ENCODE results near the gene METTL6.
A peak's percentile ranks its signal among the peaks of the same experiment; 100 is the strongest.
"Not testable (repeated sequence)": the region's sequence is repeated elsewhere in the genome, so short reads cannot be mapped to it uniquely, and the experiment has no call there.

METTL6 gene, protein sequence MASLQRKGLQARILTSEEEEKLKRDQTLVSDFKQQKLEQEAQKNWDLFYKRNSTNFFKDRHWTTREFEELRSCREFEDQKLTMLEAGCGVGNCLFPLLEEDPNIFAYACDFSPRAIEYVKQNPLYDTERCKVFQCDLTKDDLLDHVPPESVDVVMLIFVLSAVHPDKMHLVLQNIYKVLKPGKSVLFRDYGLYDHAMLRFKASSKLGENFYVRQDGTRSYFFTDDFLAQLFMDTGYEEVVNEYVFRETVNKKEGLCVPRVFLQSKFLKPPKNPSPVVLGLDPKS
- total RNA-seq = 18.4 to 24.3 reads per million in 2 experiments

DNA sequence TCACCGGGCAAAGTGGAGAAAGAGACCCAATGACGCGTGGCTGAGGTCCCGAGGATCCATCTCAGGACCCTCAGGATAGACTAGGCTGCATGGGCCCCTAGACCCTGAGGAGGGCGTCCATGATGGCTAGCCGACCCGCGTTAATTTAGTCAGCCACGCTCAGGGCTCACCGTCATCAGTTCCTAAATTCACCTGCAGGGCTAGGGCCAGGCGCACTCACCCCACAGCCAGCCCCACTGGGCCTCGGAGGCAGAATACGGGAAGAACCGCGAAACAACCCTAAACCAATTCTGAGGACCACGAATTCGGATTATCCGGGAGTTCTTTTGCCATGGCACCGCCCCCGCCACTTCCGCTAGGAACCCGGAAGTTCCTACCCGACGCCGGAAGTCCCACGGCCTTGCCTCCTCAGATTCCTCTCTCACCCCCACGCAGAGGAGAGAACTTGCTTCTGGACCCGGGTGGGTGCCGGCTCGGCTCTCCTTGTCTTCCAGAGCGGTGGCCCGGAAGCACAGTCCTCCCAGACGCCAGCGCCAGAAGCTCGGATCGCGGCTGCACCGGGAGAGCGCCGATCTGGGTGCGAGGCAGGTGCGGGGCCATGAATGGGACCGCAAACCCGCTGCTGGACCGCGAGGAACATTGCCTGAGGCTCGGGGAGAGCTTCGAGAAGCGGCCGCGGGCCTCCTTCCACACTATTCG lies at the start of gene METTL6, which contains the start of gene EAF1:
Gene METTL6, minus strand, starts transcription at position 363 of the 699 bp plus-strand sequence. CDS start 1,033 bp downstream, outside the sequence.
Gene EAF1, plus strand, starts transcription at position 417 of the 699 bp plus-strand sequence. Its CDS starts 182 bp downstream, at position 599.
- peak; percentile 80 for DNase-seq (ENCODE audit: low read depth)

DNA sequence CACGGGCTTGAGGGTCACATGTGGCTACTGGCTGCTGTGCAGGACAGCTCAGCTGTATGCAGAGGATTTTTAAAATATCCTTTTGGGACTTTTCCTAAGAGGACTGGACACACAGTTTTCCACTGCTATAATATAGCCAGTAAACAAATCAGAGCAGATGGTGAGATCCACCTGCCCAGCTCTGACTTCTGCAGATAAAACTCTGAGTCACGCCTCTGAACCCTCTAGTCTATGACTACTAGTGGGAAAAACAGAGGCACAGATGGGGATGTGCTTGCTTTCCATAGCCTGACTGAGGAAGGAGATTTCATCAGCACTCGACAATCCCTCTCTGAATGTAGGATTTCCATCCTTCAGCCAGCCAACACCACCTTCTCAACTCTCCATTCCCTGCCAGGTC lies 49.0 kb upstream of the METTL6 start:
- DNase-seq (ENCODE audit: low read depth) = no peak

DNA sequence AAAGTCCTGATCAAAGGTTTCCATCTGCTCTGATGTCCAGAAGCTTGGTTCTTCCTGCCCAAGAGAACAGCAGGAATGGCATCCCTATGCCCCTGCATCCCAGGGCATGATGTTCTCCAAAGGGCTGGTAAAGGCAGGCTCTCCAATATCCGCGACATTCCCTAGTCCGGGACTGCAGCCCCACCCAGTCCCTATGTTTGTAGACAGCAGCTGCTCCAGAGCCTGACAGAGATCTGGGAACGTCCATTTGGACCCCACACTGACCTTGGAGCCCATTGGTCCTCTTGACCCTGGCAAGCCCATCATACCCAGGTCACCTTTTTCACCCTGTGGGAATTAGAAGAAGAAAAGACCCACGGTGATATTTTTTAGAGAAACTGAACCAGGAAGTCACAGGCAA lies 47.8 kb upstream of the METTL6 start:
- DNase-seq (ENCODE audit: low read depth) = no peak

DNA sequence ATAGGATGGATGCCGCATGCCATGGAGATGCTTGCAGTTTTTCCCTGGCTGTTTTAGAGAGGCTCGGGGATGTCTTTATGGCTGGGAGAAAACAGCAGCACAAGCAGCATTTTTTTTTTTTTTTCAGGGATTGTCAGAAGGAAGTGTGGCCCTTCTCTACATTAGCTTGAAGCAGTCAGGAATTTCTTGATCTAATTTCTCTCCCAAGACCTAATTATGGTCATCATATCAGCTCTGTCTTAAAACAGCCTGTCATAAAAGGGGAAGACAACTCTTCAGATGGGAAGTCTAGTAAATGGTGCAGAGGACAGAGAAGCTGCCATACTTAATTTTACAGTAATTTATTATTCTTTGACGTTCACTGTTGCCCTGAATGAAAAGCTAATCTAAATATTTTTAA lies 44.5 kb upstream of the METTL6 start:
- no peak for DNase-seq (ENCODE audit: low read depth)

DNA sequence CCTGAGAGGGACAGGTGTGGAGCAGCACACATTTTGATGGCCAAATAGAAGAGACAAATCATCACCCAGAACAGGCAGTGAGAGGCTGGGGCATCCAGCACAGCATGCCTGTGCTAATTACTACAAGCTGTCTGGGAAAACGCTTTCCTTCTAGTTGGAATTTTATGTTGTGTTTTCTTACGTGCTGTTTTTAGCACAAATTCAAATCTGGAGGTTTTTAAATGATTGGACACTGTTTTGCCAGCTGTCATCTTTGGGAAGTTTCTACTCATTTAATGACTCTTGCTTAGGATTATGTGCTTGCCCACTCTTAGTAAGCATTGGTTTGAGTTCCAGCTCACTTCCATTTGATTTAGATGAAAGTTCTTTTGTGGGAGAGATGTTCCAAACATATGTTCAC lies 43.5 kb upstream of the METTL6 start:
- no peak for DNase-seq (ENCODE audit: low read depth)

DNA sequence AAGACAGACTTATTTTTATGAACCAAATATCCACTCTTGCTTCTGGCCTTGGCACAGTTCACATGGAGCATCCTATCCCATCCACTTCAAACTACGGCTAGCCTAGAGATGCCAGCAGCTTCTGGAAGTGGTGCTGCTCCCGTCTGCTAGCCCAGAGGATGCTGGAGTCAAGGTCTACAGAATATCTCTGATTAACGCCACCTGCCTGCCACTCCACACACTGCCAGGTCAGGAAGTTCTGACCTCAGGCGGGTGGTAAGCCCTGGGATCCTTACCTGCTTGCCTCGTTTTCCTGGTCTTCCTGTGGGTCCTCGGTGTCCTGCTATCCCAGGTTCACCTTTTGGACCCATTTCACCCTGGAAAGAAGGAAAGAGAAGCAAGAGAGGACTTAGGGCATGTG lies 42.9 kb upstream of the METTL6 start:
- DNase-seq (ENCODE audit: low read depth) = no peak

DNA sequence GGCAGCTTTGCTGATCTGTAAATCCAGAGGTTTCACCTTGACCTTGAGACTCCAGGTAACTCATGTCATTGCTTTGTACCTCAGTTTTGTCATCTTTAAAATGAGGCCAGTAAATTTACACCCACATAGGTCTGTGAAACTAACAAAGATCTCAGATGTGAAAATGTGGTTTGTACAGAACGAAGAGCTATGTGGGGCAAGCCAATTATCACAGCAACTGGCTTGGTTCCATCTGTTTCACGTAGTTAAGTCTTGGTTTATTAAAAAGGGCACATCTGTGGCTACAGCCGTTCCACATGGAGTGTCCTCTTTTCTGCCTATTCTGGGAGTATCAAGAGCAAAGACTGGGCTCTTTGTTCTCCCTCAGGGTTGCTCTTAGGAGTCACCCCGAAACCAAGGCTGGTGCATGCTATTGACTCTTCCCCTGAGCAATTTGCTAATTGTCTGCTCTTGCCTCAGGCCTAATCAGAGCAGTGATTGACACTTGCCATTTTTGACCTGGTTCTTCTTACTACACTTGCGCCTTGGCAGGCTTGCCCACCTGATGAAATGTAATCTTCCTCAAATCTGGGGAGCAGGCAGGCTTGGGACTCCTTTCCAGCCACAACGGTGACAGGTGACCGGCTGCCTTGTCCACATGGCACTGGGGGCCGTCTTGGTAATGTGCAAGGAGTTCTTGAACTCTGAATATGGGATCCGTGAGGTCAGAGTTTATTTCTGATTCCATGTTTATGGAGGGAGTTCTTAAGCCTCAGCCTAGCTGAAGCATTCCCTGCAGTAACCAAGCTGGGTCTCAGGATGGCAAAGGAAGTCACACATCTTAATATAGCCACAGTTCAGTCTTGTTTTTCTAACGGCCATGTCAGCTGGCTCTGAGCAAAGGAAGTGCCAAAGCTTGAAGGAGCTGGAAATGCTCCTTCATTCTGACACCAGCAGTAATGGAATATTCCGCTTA lies 40.2 kb upstream of the METTL6 start:
- no peak for DNase-seq (ENCODE audit: low read depth)

DNA sequence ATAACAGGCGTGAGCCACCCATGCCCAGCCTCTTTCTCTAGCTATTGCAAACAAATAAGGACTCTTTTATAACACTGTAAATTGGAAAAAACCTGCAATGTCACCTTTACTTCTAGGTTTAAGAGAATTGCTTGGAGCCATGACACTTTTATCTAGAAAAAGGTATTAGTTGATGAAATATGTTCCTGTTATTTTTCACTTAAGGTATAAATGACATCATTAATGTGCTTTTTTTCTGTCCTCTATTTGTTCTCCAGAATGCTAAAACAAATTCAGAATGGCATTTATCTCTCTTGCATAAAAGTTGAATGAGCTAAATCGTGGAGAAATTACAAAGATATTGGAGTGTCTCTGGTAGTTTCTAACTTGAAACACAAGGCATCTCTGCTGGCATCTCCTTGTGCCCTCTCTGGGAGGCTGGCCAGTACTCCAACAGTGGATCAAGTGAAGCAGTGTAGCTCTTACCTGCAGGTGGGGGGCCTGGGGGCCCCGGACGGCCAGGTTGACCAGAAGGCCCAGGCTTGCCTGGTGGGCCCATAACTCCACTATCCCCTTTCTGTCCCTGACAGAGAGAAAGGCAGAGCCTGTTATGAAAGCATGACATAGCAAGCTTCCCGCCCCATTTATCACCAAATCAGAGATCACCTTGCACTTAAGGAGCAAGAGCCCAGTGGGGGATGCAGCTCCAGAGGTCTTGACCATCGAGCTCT lies 38.7 kb upstream of the METTL6 start:
- no peak for DNase-seq (ENCODE audit: low read depth)

DNA sequence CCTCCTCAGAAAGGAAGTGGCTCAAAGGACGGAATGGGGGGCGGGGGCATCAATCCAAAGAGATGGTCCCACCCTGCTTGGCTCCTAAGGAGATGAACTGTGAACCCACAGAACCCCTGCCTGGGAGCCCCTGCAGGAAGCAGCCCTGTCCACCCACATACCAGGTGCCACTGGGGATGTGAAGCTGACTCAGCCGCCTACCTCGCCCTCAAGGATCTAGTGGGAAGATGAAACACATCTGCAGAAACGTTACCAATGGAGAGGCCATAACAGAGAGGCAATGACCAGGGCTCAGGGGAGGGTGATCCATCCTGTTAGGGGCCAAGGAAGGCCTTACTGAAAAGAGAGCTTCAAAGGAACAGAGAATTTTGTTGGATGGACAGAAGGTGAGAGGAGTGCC lies 35.1 kb upstream of the METTL6 start:
- no peak for DNase-seq (ENCODE audit: low read depth)

DNA sequence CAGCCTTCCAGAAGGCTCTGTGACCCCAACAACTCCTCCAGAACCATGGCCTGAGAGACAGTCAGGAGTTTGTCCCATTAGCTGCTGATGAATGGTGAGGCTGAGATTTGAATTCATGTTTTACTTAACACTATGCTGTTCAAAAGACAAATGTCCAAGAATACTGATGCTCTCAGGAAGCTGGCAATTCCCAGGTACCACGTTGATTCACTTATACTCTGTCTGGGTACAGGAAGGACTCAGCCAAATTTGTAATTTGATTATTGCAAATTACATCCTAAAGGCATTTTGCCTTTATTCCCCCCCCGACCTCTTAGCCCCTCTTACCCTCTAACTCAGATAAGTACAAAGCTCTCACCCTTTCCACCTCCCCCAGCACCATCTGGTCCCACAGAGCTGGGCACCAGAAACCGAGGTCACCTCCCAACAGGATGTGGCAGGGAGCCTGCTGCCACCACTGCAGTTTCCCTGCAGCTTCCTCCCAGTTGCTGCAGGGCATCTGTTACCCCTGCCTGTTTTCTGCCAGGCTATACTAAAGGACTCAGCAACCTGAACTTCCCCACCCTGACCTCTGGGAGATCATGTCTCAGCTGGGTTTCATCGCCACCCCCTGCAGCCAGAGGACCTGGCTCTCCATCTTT lies 33.7 kb upstream of the METTL6 start:
- DNase-seq (ENCODE audit: low read depth) = no peak

DNA sequence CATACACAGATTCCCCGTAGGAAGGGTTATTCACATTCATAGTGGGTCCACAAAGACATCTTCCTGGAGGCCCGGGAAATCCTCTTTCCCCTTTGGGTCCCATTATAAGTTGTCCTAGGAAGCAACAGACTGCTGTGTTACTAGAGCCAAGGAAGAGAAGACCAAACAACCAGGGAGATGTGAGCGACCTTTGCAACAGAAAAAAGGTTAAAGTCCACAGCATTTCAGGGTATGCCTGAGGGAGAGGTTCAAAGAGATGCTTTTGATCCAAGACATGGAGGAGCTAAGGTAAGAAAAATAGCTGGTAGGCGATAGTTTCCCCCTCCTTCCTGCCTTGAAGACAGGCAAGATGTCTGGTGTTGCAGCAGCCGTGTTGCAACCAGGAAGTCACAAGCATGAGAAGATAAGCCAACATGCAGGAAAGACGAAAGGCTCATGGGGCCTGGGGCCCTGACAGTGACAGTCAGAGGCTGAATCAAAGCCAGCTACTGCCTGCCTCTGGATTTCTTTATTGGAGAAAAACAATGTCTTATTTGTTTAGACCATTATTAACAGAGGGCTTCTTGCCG lies 31.0 kb upstream of the METTL6 start:
- DNase-seq (ENCODE audit: low read depth) = no peak

DNA sequence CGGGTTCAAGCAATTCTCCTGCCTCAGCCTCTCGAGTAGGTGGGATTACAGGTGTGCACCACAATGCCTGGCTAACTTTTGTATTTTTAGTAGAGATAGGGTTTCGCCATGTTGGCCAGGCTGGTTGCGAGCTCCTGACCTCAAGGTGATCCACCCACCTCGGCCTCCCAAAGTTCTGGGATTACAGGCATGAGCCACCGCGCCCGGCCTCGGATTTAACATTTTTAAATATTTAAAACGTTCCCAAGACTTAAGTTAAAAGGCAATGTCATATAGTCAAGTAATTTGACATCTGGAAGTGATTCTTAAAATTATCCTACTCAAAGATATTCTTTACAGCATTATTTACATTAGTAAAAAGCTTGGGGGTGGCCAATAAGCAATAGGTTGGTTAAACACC lies 29.6 kb upstream of the METTL6 start:
- DNase-seq (ENCODE audit: low read depth) = not testable (repeated sequence)

DNA sequence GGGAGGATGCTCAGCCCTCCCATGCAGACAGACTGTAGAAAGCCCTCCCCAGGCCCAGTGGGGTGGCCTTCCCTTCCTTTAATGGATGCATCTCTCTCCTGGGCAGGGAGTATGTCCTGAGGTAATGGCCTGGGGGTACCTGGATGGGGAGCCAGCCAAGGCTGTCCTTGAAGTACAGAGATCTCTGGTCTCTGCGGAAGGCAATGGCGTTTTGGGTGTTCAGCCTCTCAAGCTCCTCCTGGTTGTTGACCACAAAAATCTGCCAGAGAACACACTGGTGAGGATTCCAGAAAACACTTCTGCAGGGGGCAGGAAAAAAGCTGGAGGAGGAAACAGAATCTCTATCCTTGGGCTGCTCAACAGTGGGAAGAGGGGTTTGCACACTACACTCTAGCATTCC lies 29.0 kb upstream of the METTL6 start:
- DNase-seq (ENCODE audit: low read depth) = no peak

DNA sequence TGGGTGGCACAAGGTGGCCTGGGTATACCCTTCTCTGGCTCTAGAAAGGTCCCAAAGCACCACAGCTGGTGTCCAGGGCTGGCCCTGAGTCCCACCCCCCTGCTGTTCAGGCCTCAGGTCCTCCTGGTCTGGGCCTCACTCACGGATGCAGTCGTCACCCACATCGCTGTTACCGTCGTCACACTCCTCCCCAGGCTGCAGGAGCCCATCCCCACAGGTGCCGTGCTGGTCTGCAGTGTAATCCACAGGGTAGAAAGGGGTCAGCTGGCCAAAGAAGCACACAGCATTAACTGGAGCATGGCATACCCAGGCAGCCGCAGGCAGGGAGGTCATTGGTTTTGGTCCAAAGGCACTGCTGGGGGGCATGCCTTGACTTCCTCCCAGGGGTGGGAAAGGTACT lies 28.4 kb upstream of the METTL6 start:
- no peak for DNase-seq (ENCODE audit: low read depth)

DNA sequence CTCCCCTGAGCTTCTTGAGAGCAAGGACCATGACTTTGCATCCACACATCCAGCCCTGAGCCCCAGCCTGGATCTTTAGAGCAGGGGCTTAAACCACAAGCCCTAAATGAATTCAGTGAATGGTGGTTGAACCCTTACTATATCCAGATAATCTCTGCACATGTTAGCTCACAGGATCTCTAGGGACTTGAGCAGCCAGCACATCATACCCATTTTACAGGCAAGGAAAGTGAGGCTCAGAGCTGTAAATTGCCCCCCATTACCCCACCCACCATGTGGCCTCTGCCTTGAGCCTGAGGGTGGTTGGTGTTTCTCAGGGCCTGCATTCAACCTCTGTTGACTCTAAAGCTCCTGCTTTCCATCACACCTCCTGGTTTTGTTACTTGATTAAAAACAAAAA lies 27.6 kb upstream of the METTL6 start:
- no peak for DNase-seq (ENCODE audit: low read depth)

DNA sequence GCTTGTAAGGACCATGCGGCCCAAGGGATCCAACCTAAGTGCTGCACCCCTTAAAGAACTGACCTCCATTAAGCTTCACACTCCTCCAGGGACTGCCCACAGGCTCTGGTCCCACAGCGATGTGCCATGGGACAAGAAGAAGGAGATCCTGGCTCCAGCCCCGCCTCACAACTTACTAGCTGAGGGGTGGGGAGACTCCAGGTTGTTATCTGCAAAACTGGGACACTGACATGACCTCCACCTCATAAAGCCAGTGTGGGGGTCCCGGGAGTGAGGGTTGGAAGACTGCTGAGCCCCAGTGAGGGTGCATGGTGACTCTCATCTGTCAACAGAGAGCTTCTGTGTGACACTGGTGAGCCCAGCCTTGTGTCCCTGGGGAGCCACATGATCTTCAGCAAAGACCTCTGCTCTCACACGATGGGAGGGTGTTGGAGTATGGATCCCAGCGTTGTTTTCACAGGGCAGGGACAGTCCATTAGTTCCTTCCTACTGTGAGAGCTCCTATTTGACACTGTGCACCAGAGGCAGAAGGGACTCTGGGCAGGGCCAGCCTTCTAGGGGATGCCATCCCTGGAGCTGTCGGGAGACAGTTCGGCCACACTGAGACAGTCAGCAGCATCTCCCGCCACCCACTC lies 26.8 kb upstream of the METTL6 start:
- DNase-seq (ENCODE audit: low read depth) = no peak

DNA sequence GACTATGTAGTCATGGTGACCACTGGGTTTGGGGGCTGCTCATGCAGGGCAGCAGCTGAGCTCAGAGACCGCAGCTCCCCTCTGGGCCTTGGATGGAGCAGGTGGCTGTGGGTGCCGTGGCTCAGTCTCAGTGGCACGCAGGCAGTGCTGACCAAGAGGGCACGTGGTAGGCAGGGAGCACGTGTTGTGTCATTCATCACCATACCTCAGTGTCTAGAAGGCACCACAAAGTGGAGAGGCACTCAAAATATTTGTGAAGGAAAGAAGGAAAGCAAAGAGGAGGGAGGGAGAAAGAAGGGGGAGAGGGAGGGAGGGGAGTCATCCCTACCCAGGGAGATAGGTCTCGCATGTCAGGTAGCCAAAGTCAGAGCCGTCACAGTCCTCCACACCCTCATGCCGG lies 26.2 kb upstream of the METTL6 start:
- DNase-seq (ENCODE audit: low read depth) = no peak

DNA sequence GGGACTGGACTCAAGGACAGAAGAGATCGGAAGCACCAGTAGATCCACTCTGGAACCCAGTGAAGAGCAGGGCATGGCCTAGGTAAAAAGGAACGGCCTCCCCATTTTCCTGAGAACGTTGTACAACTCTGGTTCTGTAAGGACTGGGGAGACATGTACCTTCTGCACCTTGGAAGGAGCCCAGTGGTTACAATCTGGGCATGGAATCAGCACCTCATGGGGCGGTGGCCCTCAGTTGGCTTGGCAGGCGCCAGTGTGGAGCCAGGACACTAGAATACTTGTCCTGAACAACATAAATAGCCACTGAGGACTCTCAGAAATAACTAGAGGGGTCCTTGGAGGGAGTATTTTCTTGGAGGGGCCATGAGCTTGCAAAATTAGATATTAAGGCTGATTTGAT lies 25.6 kb upstream of the METTL6 start:
- no peak for DNase-seq (ENCODE audit: low read depth)

DNA sequence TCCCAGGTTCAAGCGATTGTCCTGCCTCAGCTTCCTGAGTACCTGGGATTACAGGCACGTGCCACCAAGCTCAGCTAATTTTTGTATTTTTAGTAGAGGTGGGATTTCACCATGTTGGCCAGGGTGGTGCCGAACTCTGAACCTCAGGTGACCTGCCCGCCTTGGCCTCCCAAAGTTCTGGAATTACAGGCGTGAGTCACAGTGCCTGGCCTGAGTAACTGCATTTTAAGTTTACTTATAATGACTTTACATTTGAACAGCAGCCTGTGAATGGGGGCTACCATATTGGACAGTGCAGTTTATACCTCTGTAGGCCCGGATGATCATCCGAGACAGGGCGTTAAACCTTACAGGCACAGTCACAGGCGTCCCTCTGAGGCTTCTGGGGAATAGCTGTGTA lies 24.8 kb upstream of the METTL6 start:
- no peak for DNase-seq (ENCODE audit: low read depth)

All from T follicular helper cell (primary cell).